ENCODE measurements around the gene SRD5A3. TPM values are rescaled to one million over a fixed set of nuclear protein-coding genes. Genes with fewer than 3 reads are reported as not detected.
A peak's percentile ranks its signal among the peaks of the same experiment; 100 is the strongest.
"Not testable (repeated sequence)": the region's sequence is repeated elsewhere in the genome, so short reads cannot be mapped to it uniquely, and the experiment has no call there.

SRD5A3 gene
- total RNA-seq, 1 experiment from 2014 or later: 4.1 TPM

DNA sequence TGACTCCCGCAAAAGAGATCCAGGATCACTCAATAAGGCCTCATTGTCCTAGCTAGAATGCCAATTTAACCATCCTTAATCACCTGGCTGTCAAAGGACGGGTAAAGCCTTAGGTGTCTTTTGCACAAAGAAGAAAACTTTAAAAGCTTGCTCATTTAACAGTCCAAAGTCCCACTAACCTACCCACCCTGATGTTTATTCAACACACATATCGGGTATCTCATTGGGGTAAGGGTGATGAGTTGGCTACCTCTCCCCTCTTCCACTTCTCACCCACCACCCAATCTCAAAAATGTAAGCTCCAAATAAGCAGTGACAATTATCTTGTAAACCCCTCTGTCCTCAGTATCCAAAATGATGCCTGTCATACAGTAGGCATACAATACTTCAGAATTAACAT is 988 bp upstream of the SRD5A3 start:
- DNase-seq (ENCODE audit: low read depth): no peak

DNA sequence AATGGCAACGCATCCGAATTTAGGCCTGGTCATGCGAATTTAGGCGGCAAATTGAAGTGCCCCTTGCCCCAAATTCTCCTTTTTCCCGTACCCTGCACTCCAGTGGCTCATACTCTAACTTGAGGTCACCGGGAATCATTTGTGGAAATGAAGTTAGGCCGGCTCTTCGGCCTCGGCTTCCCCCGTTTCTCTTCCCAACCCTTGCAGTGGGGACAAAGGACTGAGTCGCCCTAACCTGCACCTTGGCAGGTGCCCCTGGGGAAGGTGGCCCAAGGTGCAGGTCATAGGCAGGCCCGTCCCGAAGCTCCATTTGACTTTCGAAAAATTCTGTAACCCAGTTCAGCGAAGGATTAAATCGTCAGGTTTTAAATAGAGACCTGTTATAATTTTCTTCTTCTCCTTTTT is 811 bp downstream of the SRD5A3 start:
- DNase-seq (ENCODE audit: low read depth): no peak

GRCh38 chr4:55347610-55348228 is 1.7 kb downstream of the SRD5A3 start:
- DNase-seq (ENCODE audit: low read depth): no peak

DNA sequence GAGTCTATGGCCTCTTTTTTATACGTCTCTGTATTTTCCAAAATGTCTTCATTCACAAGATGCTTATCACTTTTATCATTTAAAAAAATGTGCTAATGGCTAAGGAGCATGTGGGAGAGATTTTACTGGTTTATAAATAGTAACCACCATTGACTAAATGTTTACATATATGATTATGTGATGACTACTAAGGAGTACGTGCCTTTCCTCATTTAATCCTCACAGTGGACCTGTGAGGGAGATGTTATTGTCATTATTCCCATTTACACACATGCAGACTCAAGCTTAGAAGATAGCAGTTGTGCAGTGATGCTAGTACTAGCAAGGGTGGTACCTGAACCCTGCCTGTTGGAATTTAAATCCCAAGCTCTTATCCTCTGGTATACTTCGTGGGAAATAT is 2.4 kb downstream of the SRD5A3 start:
- DNase-seq (ENCODE audit: low read depth): no peak

- DNase-seq (ENCODE audit: low read depth): peak; percentile 69
Measured at GRCh38 chr4:55350870-55351269, 4.8 kb downstream of the SRD5A3 start.

GRCh38 chr4:55351824-55352223 is 5.8 kb downstream of the SRD5A3 start:
- no peak for DNase-seq (ENCODE audit: low read depth)

GRCh38 chr4:55352726-55353125 is 6.7 kb downstream of the SRD5A3 start:
- no peak for DNase-seq (ENCODE audit: low read depth)

- DNase-seq (ENCODE audit: low read depth): not testable (repeated sequence)
Measured at GRCh38 chr4:55353228-55353747, 7.2 kb downstream of the SRD5A3 start.

- no peak for DNase-seq (ENCODE audit: low read depth)
Measured at GRCh38 chr4:55354648-55355047, 8.6 kb downstream of the SRD5A3 start.

DNA sequence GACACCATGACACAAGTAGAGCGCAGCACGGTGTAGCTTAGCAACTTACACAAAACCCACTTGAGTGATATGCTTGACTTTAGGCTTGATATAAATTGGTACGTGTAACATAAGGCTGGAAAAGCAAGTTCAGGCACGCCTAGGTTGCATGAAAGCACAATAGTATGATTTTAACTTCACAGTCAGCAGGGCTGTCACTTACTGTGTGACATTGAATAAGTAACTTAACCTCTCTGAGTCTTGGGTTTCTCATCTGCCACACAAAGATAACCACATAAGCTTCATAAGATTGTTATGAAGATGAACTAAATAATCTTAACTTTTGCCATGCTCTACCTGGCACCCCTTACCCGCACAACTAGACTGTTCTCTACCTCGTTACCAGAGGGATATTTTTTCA is 9.5 kb downstream of the SRD5A3 start:
- no peak for DNase-seq (ENCODE audit: low read depth)

DNA sequence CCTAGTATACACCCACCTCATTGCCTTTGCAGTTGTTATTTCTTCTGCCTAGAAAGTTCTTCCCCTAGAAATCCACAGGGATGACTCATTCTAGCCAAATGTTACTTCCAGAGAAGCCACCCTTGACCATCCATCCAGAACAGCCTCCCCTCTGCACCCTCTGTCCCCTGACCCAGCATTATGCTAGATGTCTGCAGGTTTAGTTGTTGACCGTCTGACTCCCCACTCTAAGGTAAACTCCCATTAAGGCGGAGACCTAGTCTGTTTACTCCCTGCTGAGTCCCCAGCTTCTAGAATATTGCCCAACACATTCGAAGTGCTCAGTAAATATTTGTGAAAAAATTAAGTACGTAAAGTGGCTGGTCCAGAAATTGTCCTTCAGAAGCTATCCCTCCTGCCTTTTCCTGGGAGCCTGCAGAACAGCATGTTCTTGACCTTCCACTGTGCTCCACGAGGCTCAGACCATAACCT is 11.0 kb downstream of the SRD5A3 start:
- peak; percentile 51 for DNase-seq (ENCODE audit: low read depth)

DNA sequence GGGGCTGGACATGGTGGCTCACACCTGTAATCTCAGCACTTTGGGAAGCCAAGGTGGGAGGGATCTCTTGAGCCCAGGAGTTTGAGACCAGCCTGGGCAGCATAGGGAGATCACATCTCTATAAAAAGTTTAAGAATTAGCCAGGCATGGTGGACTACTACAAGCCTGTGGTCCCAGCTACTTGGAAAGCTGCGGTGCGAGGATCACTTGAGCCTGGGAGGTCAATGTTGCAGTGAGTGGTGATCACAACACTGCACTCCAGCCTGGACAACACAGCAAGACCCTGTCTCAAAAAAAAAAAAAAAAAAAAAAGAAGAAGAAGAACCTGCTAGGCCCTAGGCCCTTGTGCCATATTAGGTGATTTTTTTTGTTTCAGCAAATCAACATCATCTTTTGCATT is 12.2 kb downstream of the SRD5A3 start:
- no peak for DNase-seq (ENCODE audit: low read depth)

GRCh38 chr4:55358668-55359067 is 12.6 kb downstream of the SRD5A3 start:
- DNase-seq (ENCODE audit: low read depth): peak; percentile 80

DNA sequence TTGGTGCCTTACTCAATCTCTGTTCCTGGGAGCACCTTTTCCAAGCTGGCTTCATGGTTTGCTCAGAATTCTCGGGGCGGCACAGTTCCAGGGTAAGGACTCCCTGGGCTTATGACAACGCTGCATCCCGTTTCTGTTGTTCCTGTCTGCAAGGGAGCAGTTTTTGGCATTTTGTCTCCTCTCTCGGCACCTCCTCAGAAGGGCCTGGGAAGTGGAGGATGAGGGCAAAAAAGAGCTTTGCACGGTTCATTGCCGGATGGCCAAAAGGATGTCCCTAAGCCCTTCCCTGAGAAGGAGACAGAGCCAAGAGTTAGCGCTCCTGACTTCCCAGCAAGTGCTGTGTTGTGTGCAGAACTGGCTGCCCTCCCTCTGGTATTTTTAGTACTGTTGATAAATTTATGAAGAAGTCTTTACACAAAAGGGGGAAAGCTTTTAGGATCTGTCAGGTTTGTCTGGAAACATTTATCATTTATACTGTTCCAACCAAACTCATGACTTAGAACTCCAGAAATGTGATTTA is 13.4 kb downstream of the SRD5A3 start:
- no peak for DNase-seq (ENCODE audit: low read depth)

GRCh38 chr4:55362938-55363337 is 16.9 kb downstream of the SRD5A3 start:
- DNase-seq (ENCODE audit: low read depth): not testable (repeated sequence)

DNA sequence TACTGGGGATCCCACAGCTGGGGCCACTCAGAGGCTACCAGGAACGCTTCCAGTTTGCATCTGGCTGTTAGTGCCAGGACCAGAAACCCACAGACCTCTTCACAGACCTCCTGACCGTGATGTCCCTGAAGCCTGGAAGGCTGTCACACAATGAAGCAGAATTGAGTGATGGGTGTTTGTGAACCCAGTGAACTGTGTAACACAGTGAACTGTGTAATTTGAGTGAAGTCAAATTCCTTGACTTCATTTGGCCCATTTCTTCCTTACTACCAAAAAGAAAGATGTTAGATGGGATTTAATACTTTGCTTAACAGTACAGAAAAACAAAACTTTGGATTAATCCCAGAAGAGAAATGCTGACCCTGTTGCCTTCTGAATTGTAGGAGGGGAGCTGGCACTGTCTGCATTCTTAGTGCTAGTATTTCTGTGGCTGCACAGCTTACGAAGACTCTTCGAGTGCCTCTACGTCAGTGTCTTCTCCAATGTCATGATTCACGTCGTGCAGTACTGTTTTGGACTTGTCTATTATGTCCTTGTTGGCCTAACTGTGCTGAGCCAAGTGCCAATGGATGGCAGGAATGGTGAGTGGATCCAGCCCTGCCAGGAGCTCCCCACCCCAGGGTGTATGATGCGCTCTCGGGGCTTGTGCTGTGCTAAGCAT is 17.8 kb downstream of the SRD5A3 start:
- DNase-seq (ENCODE audit: low read depth): no peak

- DNase-seq (ENCODE audit: low read depth): no peak
Measured at GRCh38 chr4:55364691-55365344, 18.8 kb downstream of the SRD5A3 start.

DNA sequence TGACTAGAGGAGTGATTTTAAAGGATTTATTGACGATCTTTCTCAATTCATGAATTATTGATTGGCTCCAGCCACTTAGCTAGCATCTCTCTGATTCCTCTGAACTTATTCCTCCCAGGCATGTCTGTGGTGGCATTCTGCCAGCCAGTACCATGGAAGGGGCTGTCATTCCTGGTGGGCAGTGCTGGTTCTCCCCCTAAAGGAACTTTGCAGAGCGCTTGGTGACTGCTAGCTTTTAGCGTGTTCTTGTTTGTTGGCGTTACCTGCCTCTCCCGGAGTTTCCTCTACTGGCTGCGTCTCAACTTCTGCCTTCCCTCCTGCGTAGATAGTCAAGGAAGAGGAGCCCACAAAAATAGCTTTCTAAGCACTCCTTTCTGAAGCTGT is 19.3 kb downstream of the SRD5A3 start:
- DNase-seq (ENCODE audit: low read depth): no peak

DNA sequence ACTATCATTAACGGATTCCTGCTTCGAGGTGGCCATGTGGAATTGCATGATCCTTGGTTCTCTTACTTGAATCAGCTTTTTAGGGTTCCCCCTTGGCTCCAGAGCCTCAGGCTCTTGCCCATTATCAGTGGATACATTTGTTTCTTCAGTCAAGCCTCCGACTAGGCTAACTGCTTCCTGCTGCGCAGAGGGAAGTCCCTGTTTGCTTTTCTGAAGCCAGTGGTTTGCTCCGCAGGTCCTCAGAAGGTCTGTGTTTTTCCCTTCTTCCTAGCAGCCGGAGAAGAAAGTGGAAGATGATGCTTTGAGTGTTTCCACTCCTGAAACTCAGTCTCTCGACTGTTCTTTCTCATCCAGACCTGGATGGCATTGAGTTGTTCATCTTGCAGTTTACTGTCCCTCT is 20.6 kb downstream of the SRD5A3 start:
- DNase-seq (ENCODE audit: low read depth): no peak

DNA sequence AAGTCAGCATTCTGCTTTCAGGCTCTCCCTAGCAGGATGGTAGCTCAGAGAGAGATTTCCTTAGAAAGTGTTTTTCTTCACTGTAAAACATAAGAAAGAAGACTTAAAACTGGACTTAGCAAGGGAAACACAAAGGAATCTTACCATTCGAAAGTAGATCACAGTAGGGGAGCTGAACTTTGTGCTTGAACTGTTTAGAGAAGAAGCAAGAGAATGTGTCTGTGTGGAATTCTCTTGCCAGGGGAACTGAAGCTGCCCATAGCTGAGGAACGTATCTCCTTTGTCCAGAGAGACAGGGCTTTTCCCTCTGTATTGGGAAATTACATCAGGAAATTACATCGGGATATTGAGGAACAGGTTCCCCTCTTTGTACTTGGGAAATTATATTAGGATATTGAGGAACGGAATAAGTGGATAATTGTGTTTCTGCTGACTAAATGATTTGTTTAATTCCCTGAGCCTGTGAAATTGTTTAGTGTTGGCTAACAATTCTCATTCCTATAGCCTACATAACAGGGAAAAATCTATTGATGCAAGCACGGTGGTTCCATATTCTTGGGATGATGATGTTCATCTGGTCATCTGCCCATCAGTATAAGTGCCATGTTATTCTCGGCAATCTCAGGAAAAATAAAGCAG is 21.2 kb downstream of the SRD5A3 start:
- no peak for DNase-seq (ENCODE audit: low read depth)

DNA sequence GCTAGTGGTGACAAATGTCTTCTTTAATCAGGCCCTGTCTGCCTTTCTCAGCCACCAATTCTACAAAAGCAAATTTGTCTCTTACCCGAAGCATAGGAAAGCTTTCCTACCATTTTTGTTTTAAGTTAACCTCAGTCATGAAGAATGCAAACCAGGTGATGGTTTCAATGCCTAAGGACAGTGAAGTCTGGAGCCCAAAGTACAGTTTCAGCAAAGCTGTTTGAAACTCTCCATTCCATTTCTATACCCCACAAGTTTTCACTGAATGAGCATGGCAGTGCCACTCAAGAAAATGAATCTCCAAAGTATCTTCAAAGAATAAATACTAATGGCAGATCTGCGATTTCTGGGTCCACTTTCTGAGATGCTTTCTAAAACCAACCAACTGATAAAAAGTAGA is 23.9 kb downstream of the SRD5A3 start:
- DNase-seq (ENCODE audit: low read depth): no peak

GRCh38 chr4:55372259-55372658 is 26.2 kb downstream of the SRD5A3 start:
- DNase-seq (ENCODE audit: low read depth): no peak

Data from M059J (cell line).